Camera-type eye (tissue), 1 donor: ENCODE measurements around the gene SLC4A9. TPM values are rescaled to one million over a fixed set of nuclear protein-coding genes. Genes with fewer than 3 reads are reported as not detected.

Experiments used
- total RNA-seq: library from RNA; depleted of rRNA; stranded (reverse); fragments of >200 nt; gene quantifications from one replicate; pipeline ENCODE4 v1.2.3, GENCODE V29; 2014

SLC4A9 gene, protein sequence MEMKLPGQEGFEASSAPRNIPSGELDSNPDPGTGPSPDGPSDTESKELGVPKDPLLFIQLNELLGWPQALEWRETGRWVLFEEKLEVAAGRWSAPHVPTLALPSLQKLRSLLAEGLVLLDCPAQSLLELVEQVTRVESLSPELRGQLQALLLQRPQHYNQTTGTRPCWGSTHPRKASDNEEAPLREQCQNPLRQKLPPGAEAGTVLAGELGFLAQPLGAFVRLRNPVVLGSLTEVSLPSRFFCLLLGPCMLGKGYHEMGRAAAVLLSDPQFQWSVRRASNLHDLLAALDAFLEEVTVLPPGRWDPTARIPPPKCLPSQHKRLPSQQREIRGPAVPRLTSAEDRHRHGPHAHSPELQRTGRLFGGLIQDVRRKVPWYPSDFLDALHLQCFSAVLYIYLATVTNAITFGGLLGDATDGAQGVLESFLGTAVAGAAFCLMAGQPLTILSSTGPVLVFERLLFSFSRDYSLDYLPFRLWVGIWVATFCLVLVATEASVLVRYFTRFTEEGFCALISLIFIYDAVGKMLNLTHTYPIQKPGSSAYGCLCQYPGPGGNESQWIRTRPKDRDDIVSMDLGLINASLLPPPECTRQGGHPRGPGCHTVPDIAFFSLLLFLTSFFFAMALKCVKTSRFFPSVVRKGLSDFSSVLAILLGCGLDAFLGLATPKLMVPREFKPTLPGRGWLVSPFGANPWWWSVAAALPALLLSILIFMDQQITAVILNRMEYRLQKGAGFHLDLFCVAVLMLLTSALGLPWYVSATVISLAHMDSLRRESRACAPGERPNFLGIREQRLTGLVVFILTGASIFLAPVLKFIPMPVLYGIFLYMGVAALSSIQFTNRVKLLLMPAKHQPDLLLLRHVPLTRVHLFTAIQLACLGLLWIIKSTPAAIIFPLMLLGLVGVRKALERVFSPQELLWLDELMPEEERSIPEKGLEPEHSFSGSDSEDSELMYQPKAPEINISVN
- not detected for total RNA-seq

GRCh38 chr5:140360101-140360500 lies at the start of gene SLC4A9:
Gene SLC4A9, plus strand, starts transcription at chr5:140360194. Its CDS starts 43 bp downstream, at chr5:140360237.

DNA sequence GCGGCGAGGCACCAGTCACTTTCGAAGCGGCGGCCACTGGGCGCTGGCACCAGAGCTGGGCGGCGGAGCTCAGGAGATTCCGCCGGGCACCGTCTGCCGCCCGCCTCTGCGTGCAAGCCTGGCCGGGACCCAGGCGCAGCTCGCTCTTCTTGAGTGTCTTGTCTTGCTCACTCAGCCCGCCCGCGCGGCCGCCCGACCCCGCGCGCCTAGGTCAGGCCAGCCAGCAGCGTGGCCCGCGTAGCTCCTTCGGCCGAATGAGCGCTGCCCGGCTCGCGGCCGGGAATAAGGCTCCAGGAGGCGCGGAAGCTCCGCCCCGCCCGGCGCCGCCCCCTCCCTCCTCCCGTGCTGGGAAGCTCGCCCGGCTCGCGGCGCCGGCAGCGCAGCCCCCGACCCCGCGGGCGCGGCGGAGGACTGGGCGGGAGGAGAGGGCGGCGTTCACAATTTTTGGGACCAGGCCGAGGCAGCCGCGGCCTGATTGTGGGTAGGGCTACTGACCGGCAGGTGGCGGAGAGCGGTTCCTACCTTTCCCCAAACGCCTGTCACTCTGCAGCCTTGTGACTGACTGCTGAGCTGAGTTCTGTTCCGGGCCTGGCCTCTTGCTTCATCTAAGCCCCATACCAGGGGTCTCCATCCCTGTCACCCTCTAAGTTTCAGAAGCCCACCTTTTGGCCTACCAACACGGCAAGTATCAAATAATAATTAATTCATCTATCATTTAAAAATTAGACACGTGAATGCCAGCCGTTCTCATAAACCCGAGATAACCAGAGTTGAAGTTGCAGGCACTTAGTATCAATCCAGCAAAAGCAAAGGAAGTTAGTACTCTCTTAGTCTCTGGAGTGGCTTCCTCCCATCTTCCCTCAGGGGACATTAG lies 13.4 kb upstream of the SLC4A9 start, which contains the start of gene HBEGF:
Gene HBEGF (minus strand): TSS at position 256 of the 874 bp plus-strand sequence. CDS start 275 bp downstream, outside the sequence.

DNA sequence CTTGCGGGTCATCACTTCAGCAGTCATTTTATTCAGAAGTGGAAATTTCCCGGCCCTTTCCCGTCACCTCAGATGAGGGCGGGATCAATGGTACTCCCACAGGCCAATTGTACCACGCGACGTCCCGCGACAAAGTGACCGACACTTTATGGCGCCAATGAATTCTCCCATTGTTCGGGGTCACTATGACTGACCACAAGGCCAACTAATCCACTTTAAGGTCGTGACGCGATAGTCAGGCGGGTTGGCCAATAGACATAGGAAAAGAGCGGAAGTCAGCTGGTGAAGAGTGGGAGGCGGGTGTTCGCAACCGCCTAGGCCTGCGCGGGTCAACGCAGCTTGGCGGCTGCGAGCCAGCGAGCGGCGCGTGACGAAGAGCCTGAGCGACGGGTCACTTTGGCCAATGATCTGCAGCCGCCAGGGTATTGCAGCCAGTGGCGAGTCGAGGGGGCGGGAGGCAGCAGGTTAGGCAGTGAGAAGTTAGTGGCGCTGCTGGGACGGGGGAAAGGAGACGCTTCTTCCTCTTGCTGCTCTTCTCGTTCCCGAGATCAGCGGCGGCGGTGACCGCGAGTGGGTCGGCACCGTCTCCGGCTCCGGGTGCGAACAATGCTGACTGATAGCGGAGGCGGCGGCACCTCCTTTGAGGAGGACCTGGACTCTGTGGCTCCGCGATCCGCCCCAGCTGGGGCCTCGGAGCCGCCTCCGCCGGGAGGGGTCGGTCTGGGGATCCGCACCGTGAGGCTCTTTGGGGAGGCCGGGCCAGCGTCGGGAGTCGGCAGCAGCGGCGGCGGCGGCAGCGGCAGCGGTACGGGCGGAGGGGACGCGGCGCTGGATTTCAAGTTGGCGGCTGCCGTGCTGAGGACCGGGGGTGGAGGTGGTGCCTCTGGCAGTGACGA lies 41.6 kb downstream of the SLC4A9 start, which contains the start of gene ANKHD1:
Gene ANKHD1 (plus strand): TSS at position 472 of the 896 bp plus-strand sequence. CDS start 135 bp downstream, at position 607.

Other genes with a start within 250 kb of the SLC4A9 start
- gene PURA, start 246.1 kb upstream of the SLC4A9 start, total RNA-seq = 24.7 TPM
- gene IGIP, start 234.3 kb upstream of the SLC4A9 start, total RNA-seq = 14.5 TPM
- 6.2 TPM for gene CYSTM1, start 185.0 kb upstream of the SLC4A9 start, total RNA-seq
- gene PFDN1, start 57.1 kb upstream of the SLC4A9 start, total RNA-seq = 57.2 TPM
- 17.1 TPM for gene HBEGF, start 13.6 kb upstream of the SLC4A9 start, total RNA-seq
- 164 TPM for gene ANKHD1, start 41.6 kb downstream of the SLC4A9 start, total RNA-seq
- gene EIF4EBP3, start 187.5 kb downstream of the SLC4A9 start, total RNA-seq = 5.6 TPM
- gene SRA1, start 197.3 kb downstream of the SLC4A9 start, total RNA-seq = 20.5 TPM
- 50.0 TPM for gene APBB3, start 204.4 kb downstream of the SLC4A9 start, total RNA-seq
- 12.8 TPM for gene SLC35A4, start 204.6 kb downstream of the SLC4A9 start, total RNA-seq